ENCODE measurements around the gene GRIA2.
"Not testable (repeated sequence)": the region's sequence is repeated elsewhere in the genome, so short reads cannot be mapped to it uniquely, and the experiment has no call there.

Gene GRIA2

GRCh38 chr4:157220371-157220881 lies at the start of gene GRIA2:
Gene GRIA2 (plus strand): TSS chr4:157220728. CDS start chr4:157221043, 315 bp downstream.
- DNase-seq (ENCODE audit: low spot score), result no peak
- Histone ChIP-seq H3K9me3 (ENCODE audit: severe bottlenecking) (no peaks in the 10 kb centered on the region), H3K36me3 (ENCODE audit: low read depth) (no peaks in the 10 kb centered on the region), H3K4me1 (ENCODE audit: insufficient read depth, poor library complexity, severe bottlenecking) (no peaks in the 10 kb centered on the region), H3K27me3 (ENCODE audit: insufficient read depth, poor library complexity, severe bottlenecking) (peaks cover 55% of the 10 kb centered on the region), H3K27ac (ENCODE audit: poor library complexity, severe bottlenecking) (no peak within 1 kb of the TSS), H3K4me3 (ENCODE audit: severe bottlenecking) (no peak within 1 kb of the TSS)
- peak; percentile 81 for ATAC-seq (ENCODE audit: low read depth)
- no peak for TF ChIP-seq CTCF (IDR thresholded peaks at IDR 0.05; ENCODE audit: poor library complexity, severe bottlenecking)

GRCh38 chr4:157172011-157172410 lies 48.5 kb upstream of the GRIA2 start:
- Histone ChIP-seq H3K27me3 (ENCODE audit: insufficient read depth, poor library complexity, severe bottlenecking) (no peaks in the 10 kb centered on the region), H3K27ac (ENCODE audit: poor library complexity, severe bottlenecking) (no peak overlapping the region), H3K36me3 (ENCODE audit: low read depth) (no peaks in the 10 kb centered on the region), H3K9me3 (ENCODE audit: severe bottlenecking) (no peaks in the 10 kb centered on the region), H3K4me1 (ENCODE audit: insufficient read depth, poor library complexity, severe bottlenecking) (no peaks in the 10 kb centered on the region), H3K4me3 (ENCODE audit: severe bottlenecking) (no peak overlapping the region)
- DNase-seq (ENCODE audit: low spot score) (no peak), ATAC-seq (ENCODE audit: low read depth) (0 out of 3 replicates have a peak, but pooled peaks have one; percentile 51)
- TF ChIP-seq CTCF (IDR thresholded peaks at IDR 0.05; ENCODE audit: poor library complexity, severe bottlenecking), result peak; percentile 71

- not testable (repeated sequence) for H3K27ac ChIP-seq (ENCODE audit: poor library complexity, severe bottlenecking); H3K4me3 ChIP-seq (ENCODE audit: severe bottlenecking); H3K9me3 ChIP-seq (ENCODE audit: severe bottlenecking); DNase-seq (ENCODE audit: low spot score); H3K27me3 ChIP-seq (ENCODE audit: insufficient read depth, poor library complexity, severe bottlenecking); ATAC-seq (ENCODE audit: low read depth); H3K4me1 ChIP-seq (ENCODE audit: insufficient read depth, poor library complexity, severe bottlenecking); H3K36me3 ChIP-seq (ENCODE audit: low read depth)
These were observed 40.3 kb upstream of the GRIA2 start for GRCh38 chr4:157180268-157180667.

- Histone ChIP-seq H3K9me3 (ENCODE audit: severe bottlenecking) (no peaks in the 10 kb centered on the region), H3K36me3 (ENCODE audit: low read depth) (no peaks in the 10 kb centered on the region), H3K27ac (ENCODE audit: poor library complexity, severe bottlenecking) (no peak overlapping the region), H3K4me1 (ENCODE audit: insufficient read depth, poor library complexity, severe bottlenecking) (no peaks in the 10 kb centered on the region), H3K27me3 (ENCODE audit: insufficient read depth, poor library complexity, severe bottlenecking) (no peaks in the 10 kb centered on the region), H3K4me3 (ENCODE audit: severe bottlenecking) (no peak overlapping the region)
- ATAC-seq (ENCODE audit: low read depth) (no peak), DNase-seq (ENCODE audit: low spot score) (no peak)
- no peak for TF ChIP-seq CTCF (IDR thresholded peaks at IDR 0.05; ENCODE audit: poor library complexity, severe bottlenecking)
These were observed 36.2 kb upstream of the GRIA2 start for GRCh38 chr4:157184300-157184699.

- no peak for ATAC-seq (ENCODE audit: low read depth)
- H3K4me1 ChIP-seq (ENCODE audit: insufficient read depth, poor library complexity, severe bottlenecking), result no peaks in the 10 kb centered on the region
- H3K27ac ChIP-seq (ENCODE audit: poor library complexity, severe bottlenecking), result no peak overlapping the region
- no peak overlapping the region for H3K4me3 ChIP-seq (ENCODE audit: severe bottlenecking)
- H3K36me3 ChIP-seq (ENCODE audit: low read depth), result no peaks in the 10 kb centered on the region
- no peak for TF ChIP-seq CTCF (IDR thresholded peaks at IDR 0.05; ENCODE audit: poor library complexity, severe bottlenecking)
- no peaks in the 10 kb centered on the region for H3K9me3 ChIP-seq (ENCODE audit: severe bottlenecking)
- no peaks in the 10 kb centered on the region for H3K27me3 ChIP-seq (ENCODE audit: insufficient read depth, poor library complexity, severe bottlenecking)
- no peak for DNase-seq (ENCODE audit: low spot score)
These were observed 35.2 kb upstream of the GRIA2 start for GRCh38 chr4:157185363-157185762.
